ENCODE results near the gene PREX1.
"Not testable (repeated sequence)": the region's sequence is repeated elsewhere in the genome, so short reads cannot be mapped to it uniquely, and the experiment has no call there.

PREX1 gene

DNA sequence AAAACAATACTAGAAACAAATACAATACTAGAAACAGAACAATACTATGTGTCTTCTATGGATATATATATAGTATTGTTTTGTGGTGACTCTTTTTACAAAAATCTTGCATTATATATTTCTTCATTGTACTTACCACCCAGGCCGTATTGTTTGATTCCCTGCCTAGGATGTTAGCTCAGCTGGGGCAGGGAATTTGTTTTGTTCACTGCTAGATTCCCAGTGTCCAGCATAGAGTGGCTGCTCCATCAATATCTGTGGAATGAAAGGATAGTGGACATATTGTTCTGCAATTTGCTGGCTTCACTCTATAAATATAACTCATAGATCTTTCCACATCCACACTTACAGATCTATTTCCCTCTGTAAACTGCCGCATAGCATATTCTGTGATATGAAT is 21.5 kb upstream of the PREX1 start:
- no peak overlapping the region for H3K27ac ChIP-seq
- TF ChIP-seq, protein P1, sequence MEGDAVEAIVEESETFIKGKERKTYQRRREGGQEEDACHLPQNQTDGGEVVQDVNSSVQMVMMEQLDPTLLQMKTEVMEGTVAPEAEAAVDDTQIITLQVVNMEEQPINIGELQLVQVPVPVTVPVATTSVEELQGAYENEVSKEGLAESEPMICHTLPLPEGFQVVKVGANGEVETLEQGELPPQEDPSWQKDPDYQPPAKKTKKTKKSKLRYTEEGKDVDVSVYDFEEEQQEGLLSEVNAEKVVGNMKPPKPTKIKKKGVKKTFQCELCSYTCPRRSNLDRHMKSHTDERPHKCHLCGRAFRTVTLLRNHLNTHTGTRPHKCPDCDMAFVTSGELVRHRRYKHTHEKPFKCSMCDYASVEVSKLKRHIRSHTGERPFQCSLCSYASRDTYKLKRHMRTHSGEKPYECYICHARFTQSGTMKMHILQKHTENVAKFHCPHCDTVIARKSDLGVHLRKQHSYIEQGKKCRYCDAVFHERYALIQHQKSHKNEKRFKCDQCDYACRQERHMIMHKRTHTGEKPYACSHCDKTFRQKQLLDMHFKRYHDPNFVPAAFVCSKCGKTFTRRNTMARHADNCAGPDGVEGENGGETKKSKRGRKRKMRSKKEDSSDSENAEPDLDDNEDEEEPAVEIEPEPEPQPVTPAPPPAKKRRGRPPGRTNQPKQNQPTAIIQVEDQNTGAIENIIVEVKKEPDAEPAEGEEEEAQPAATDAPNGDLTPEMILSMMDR (conservative IDR thresholded peaks at IDR 0.05; ENCODE audit: low read depth): no peak
- ChIA-PET CTCF (interaction anchor here (0.7 to 1.0 kb wide), 2 partner anchors 12 to 1155 kb away, joined by 3 to 4 read pairs; no protein-coding TSS in a partner anchor), POLR2A (ENCODE audit: low non-redundant PET) (no interaction called here)
- DNase-seq (ENCODE audit: low spot score): no peak

DNA sequence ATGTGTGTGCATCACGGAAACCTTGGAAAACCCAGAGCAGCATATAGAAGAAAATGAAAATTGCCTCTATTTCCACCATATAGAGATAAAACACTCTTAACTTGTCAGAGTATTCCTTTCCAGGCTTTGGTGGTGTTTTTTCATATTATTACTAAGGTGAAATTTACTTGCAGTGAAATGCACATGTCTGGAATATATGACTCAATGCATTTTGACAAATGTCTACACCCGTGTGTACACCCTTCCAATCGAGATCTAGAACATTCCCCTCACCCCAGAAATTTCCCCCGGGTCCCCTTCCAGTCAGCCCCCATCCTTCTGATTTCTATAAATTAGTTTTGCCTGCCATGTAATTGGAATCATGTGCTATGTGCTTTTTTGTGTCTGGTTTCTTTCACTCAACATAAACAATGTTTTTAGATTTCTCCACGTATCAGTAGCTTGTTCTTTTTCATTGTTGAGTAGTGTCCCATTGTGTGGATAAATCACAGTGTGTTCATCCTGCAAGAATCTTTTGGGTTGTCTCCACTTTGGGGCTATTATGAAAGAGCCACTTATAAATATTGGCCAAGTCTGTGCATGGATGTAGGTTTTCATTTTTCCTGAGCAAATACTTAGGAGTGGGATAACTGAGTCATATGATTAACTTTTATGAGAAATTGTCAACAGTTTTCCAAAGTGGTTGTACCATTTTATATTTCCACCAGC is 19.9 kb upstream of the PREX1 start:
- no peak for DNase-seq (ENCODE audit: low spot score)
- no peak overlapping the region for H3K27ac ChIP-seq
- CTCF ChIA-PET: no interaction called here
- TF ChIP-seq, protein P1 (conservative IDR thresholded peaks at IDR 0.05; ENCODE audit: low read depth): no peak
- POLR2A ChIA-PET (ENCODE audit: low non-redundant PET): no interaction called here

- ChIA-PET CTCF (interaction anchor here (0.6 kb wide), 2 partner anchors 28 to 247 kb away, joined by 3 to 5 read pairs; no protein-coding TSS in a partner anchor), POLR2A (ENCODE audit: low non-redundant PET) (no interaction called here)
- no peak for DNase-seq (ENCODE audit: low spot score)
- no peak overlapping the region for H3K27ac ChIP-seq
- TF ChIP-seq, protein P1 (conservative IDR thresholded peaks at IDR 0.05; ENCODE audit: low read depth): no peak
Measured at GRCh38 chr20:48846516-48847492, 19.0 kb upstream of the PREX1 start.

DNA sequence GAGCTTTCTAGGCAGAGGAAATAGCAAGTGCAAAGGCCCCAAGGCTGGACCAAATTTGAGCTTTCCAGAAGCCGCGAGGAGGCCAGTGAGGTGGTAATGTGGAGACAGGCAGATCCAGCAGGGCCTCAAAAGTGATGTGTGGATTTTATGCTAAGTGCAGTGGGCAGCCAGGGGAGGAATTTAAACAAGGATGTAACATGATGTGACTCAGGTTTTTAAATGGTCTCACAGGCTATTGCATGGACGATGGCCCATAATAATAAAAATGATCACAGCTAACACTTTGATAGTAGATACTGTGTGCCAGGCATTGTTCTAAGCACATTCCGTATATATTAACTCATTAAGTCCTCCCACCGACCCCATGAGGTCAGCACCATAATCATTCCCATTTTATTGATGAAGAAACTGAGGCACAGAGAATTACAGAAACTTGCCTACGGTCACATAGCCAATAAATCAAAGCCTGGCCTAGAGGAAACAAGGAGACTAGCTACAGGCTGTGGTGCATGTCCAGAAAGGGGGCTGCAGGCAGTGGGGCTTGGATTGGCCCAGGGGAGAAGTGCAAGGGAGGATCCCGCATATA is 18.0 kb upstream of the PREX1 start:
- DNase-seq (ENCODE audit: low spot score): no peak
- CTCF ChIA-PET: interaction anchor here (0.5 to 2.0 kb wide), 3 partner anchors 188 to 474 kb away, joined by 3 to 6 read pairs (median 4); no protein-coding TSS in a partner anchor
- POLR2A ChIA-PET (ENCODE audit: low non-redundant PET): interaction anchor here (0.6 to 0.7 kb wide), 2 partner anchors 174 to 332 kb away, joined by 3 to 6 read pairs; no protein-coding TSS in a partner anchor
- H3K27ac ChIP-seq: no peak overlapping the region
- TF ChIP-seq, protein P1 (conservative IDR thresholded peaks at IDR 0.05; ENCODE audit: low read depth): no peak

- ChIA-PET CTCF (interaction anchor here (0.5 to 2.0 kb wide), 2 partner anchors 188 to 475 kb away, joined by 4 to 6 read pairs; no protein-coding TSS in a partner anchor), POLR2A (ENCODE audit: low non-redundant PET) (no interaction called here)
- no peak for DNase-seq (ENCODE audit: low spot score)
- no peak overlapping the region for H3K27ac ChIP-seq
- TF ChIP-seq, protein P1 (conservative IDR thresholded peaks at IDR 0.05; ENCODE audit: low read depth): no peak
Measured at GRCh38 chr20:48844996-48845395, 17.2 kb upstream of the PREX1 start.

GRCh38 chr20:48843896-48844295 is 16.1 kb upstream of the PREX1 start:
- H3K27ac ChIP-seq; DNase-seq (ENCODE audit: low spot score); POLR2A ChIA-PET (ENCODE audit: low non-redundant PET): not testable (repeated sequence)
- CTCF ChIA-PET: interaction anchor here (2.0 kb wide), 1 partner anchor 186 kb away, joined by 6 read pairs; no protein-coding TSS in a partner anchor
